Ovary (tissue), 9 donors: Measurements from ENCODE around the gene USP20. TPM values are rescaled to one million over a fixed set of nuclear protein-coding genes. Genes with fewer than 3 reads are reported as not detected.

Experiments used
- DNase-seq, 5 donors: peaks; one replicate each; pipeline ENCODE4 v3.0.0-alpha.2; 2019 to 2020
- H3K27ac ChIP-seq, 2 donors: fragments of 200-600 bp; one replicate each; pipeline versions ENCODE4 v1.5.1 to v1.8.0; 2019 to 2022
- H3K27me3 ChIP-seq: fragments of 200-600 bp; one replicate; pipeline ENCODE4 v1.8.0; 2022
- H3K36me3 ChIP-seq: fragments of 200-600 bp; sonication (generic); one replicate; pipeline ENCODE4 v1.5.1; 2019
- H3K4me1 ChIP-seq: one replicate; pipeline ENCODE4 v1.8.1; 2013; ENCODE audit warnings: mild to moderate bottlenecking, moderate library complexity; ENCODE audit not compliant: insufficient read depth
- H3K4me3 ChIP-seq: fragments of 200-600 bp; sonication (generic); one replicate; pipeline ENCODE4 v1.5.1; 2017
- H3K9me3 ChIP-seq, 2 donors: fragments of 200-600 bp in 1 of 2; sonication (generic) in 1 of 2; one replicate each; pipeline versions ENCODE4 v1.5.1 to v1.8.1; 2013 to 2019; ENCODE audit warnings: mild to moderate bottlenecking in 1 of 2, moderate library complexity in 1 of 2
- EP300 ChIP-seq: sonication (generic); formaldehyde crosslinking; IDR thresholded peaks from one replicate; pipeline ENCODE4 v1.6.1; 2017; ENCODE audit warnings: antibody characterized with exemption
- POLR2A ChIP-seq: fragments of 450-650 bp; IDR thresholded peaks from one replicate; pipeline ENCODE4 v1.6.1; 2017; ENCODE audit warnings: antibody characterized with exemption, mild to moderate bottlenecking, moderate library complexity
- WGBS, 3 donors: extraction: QIAGEN DNeasy Blood & Tissue Kit in 1 of 3; methylation state at CpG; one replicate each; pipeline versions ENCODE4 v1.1.5 to v1.1.7; 2013 to 2017; 5-methylcytosine and 5-hydroxymethylcytosine counted together
- intact Hi-C, 4 donors: fragments of 100-400 bp; cut with DNase I; formaldehyde crosslinking; loops; one replicate each; pipeline versions ENCODE4 v1.11.0 to v1.15.1; 2022 to 2023
- polyA plus RNA-seq, 2 donors: library from polyadenylated mRNA; stranded (reverse); fragments of 200-250 nt in 1 of 2; fragments of 350-450 nt in 1 of 2; fragmentation: Illumina TruSeq in 1 of 2; extraction: RNeasy Lipid Tissue Mini Kit (QIAGEN cat#74804) in 1 of 2; gene quantifications; one replicate each; pipeline ENCODE4 v1.2.3, GENCODE V29; 2013 to 2014
- total RNA-seq, 7 donors: library from RNA; depleted of rRNA in 2 of 7; stranded (reverse); fragments of >200 nt in 2 of 7; fragmentation: NEBNext Ultra II Directional in 3 of 7; extraction: Animal tissue kit (Norgen Biotek cat#: 25700) in 3 of 7; gene quantifications; one replicate each; pipeline versions ENCODE4 v1.1.0 to v1.2.4, GENCODE V29; 2016 to 2023
- TF ChIP-seq, protein P1 (sequence below), 3 donors: fragments of 450-650 bp in 2 of 3; fragments of 200-600 bp in 1 of 3; IDR thresholded peaks; one replicate each; pipeline versions ENCODE4 v1.5.1 to v1.8.0; 2016 to 2022; ENCODE audit warnings: antibody characterized with exemption in 3 of 3, mild to moderate bottlenecking in 1 of 3
- donor health status: DM: no; HTN: no; CAD: no; lungs with moderate emphysema.
- donor health status: DM: no; HTN: no; CAD: no.
- donor health status: Bipolar disorder and iron deficiency.
- donor health status: DM: yes; HTN: yes; CAD: no.
- donor health status: DM: no; HTN: no; CAD: no.
- donor health status: DM: yes; HTN: yes; CAD: no.

The USP20 gene
- total and polyA plus RNA-seq, 9 donors, result 6.8 to 39.8 (median 30.7) TPM

DNA sequence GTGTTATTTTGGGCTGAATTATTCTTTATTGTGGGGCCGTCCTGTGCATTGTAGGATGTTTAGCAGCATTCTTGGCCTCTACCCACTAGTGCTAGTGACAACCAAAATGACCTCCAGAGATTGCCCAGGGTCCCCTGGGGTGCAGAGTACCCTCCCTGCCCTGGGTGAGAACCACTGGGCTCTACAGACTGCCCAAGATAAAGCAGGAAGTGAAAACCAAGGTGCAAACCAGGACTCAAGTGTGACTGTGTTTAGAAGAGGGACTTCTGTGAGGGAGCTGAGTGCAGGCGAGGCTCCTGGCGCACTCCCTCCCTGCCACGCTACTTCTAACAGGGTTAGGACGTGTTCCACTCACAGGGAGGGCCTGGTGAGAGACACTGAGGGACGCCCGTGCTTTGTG lies 41.6 kb downstream of the USP20 start:
- Histone ChIP-seq H3K4me3 (no peak overlapping the region), H3K36me3 (no peaks in the 10 kb centered on the region), H3K4me1 (no peaks in the 10 kb centered on the region), H3K27ac (no peak overlapping the region), H3K27me3 (no peaks in the 10 kb centered on the region), H3K9me3 (no peaks in the 10 kb centered on the region)
- WGBS, 3 donors, result 88 to 97% (median 95%) methylated on average over 7 of the region's 7 CpGs
- TF ChIP-seq POLR2A, result no peak
- TF ChIP-seq EP300, result no peak
- TF ChIP-seq, protein P1, sequence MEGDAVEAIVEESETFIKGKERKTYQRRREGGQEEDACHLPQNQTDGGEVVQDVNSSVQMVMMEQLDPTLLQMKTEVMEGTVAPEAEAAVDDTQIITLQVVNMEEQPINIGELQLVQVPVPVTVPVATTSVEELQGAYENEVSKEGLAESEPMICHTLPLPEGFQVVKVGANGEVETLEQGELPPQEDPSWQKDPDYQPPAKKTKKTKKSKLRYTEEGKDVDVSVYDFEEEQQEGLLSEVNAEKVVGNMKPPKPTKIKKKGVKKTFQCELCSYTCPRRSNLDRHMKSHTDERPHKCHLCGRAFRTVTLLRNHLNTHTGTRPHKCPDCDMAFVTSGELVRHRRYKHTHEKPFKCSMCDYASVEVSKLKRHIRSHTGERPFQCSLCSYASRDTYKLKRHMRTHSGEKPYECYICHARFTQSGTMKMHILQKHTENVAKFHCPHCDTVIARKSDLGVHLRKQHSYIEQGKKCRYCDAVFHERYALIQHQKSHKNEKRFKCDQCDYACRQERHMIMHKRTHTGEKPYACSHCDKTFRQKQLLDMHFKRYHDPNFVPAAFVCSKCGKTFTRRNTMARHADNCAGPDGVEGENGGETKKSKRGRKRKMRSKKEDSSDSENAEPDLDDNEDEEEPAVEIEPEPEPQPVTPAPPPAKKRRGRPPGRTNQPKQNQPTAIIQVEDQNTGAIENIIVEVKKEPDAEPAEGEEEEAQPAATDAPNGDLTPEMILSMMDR (IDR thresholded peaks at IDR 0.05), result no peak
- DNase-seq, result no peak
- intact Hi-C loops, result no loop called here

DNA sequence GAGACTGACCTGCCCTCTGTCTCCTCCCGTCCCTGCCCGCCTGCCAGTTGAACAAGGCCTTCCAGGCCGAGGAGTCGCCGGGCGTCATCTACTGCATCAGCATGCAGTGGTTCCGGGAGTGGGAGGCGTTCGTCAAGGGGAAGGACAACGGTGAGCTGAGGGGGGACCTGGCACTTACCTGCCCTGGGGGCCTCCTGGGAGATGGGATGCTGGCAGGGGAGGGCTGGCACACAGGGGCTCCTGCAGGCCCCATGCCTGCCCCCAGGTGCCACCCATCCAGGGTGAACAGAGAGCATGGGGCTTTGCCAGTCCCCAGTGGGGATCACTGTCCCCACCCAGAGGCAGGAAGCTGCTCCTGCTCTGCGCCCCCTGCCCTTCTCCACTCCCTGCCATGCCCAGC lies 43.0 kb downstream of the USP20 start:
- intact Hi-C loops, result no loop called here
- Histone ChIP-seq H3K4me3 (no peak overlapping the region), H3K36me3 (no peaks in the 10 kb centered on the region), H3K27ac (no peak overlapping the region), H3K27me3 (no peaks in the 10 kb centered on the region), H3K4me1 (no peaks in the 10 kb centered on the region), H3K9me3 (no peaks in the 10 kb centered on the region)
- DNase-seq, result no peak
- WGBS, 3 donors, result 86 to 91% (median 87%) methylated on average over 11 of the region's 11 CpGs
- TF ChIP-seq POLR2A (no peak), EP300 (no peak)
- TF ChIP-seq, protein P1 (IDR thresholded peaks at IDR 0.05), result no peak

DNA sequence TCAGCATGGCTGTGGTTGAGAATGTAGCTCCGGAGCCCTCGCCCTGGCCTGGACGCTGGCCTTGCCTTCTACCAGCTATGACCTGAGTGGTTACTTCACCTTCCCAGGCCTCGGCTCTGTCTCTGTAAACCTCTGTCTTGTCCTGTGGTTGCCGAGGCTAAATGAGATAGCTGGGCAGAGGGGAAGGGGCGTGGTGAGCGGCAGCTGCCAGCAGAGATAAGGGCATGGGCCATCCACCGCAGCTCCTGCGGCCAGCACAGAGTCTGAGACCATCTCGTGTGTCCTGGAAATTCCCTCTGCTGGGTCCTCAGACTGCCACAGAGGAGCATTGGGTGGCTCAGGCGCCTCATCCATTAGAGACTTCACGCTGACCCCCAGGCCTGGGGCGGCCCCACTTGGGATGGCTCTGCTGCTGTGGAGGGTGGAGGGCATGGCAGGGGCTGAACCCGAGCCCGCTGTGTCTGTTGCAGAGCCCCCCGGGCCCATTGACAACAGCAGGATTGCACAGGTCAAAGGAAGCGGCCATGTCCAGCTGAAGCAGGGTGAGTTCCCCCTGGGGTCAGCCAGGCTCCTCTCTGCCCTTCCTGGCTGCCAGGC lies 43.9 kb downstream of the USP20 start:
- whole genome bisulfite sequencing, 3 donors, result 87 to 89% (median 88%) methylated on average over 17 of the region's 17 CpGs
- Histone ChIP-seq H3K27ac (no peak overlapping the region), H3K9me3 (no peaks in the 10 kb centered on the region), H3K4me1 (no peaks in the 10 kb centered on the region), H3K4me3 (no peak overlapping the region), H3K36me3 (no peaks in the 10 kb centered on the region), H3K27me3 (no peaks in the 10 kb centered on the region)
- intact Hi-C loops, result no loop called here
- no peak for DNase-seq
- no peak for TF ChIP-seq EP300
- TF ChIP-seq, protein P1 (IDR thresholded peaks at IDR 0.05), result no peak
- TF ChIP-seq POLR2A, result no peak

DNA sequence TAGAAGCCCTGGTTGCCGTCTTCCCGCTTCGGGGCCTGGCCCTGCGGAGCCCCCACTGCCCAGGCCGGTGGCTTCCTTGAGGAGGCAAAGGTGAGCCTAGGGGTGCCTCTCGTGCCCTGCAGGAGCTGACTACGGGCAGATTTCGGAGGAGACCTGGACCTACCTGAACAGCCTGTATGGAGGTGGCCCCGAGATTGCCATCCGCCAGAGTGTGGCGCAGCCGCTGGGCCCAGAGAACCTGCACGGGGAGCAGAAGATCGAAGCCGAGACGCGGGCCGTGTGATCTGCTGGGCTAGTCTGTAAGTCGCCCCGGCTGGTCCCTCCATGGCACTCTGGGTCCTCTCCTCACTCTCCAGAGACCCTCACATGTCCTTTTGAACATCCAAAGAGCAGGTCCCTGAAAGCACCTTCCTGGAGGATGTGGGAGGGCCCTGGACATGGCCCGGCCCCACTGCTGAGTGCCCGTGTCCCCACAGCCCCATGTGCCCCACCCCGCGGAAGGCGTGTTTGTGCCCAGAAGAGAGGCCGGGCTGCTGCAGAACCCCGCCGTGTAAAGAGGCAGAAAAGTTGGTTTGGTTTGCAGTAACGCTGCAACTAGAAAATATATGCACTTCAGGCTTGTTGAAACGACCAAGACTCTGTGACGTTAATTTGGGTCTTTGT lies 44.9 kb downstream of the USP20 start:
- DNase-seq, result no peak
- H3K4me3 ChIP-seq, result no peak overlapping the region
- H3K9me3 ChIP-seq, result no peaks in the 10 kb centered on the region
- WGBS, 3 donors, result 90 to 94% (median 92%) methylated on average over 28 to 31 of the region's 31 CpGs
- peaks cover 4% of the 10 kb centered on the region for H3K4me1 ChIP-seq
- H3K27me3 ChIP-seq, result no peaks in the 10 kb centered on the region
- no peaks in the 10 kb centered on the region for H3K36me3 ChIP-seq
- intact Hi-C loops, result loop anchor here in 3 of 4 donors (5.0 to 10.0 kb wide), 3 partner anchors 355 to 1828 kb away; no protein-coding TSS in a partner anchor
- TF ChIP-seq, protein P1 (IDR thresholded peaks at IDR 0.05), result no peak
- TF ChIP-seq EP300 (no peak), POLR2A (no peak)
- no peak overlapping the region for H3K27ac ChIP-seq
